ENCODE measurements around the gene KCNN3. TPM values are rescaled to one million over a fixed set of nuclear protein-coding genes. Genes with fewer than 3 reads are reported as not detected.

Gene KCNN3
- polyA plus RNA-seq, 1 donor from 2014 or later = 2.2 TPM

GRCh38 chr1:154764773-154765172 is 105.3 kb downstream of the KCNN3 start:
- no peak overlapping the region for H3K4me3 ChIP-seq (ENCODE audit: low read length)
- no peaks in the 10 kb centered on the region for H3K9me2 ChIP-seq (ENCODE audit: insufficient read depth, low read length)
- H2AFZ ChIP-seq (ENCODE audit: low read depth, low read length) = no peak overlapping the region
- no peaks in the 10 kb centered on the region for H3F3A ChIP-seq (ENCODE audit: insufficient read depth, low read length, poor library complexity, severe bottlenecking)
- no peak overlapping the region for H3K9ac ChIP-seq (ENCODE audit: low read length)
- H3K9me3 ChIP-seq (ENCODE audit: low read length) = no peaks in the 10 kb centered on the region
- TF ChIP-seq EP300 (conservative IDR thresholded peaks at IDR 0.05; ENCODE audit: poor library complexity, severe bottlenecking) (no peak), REST (IDR thresholded peaks at IDR 0.05; ENCODE audit: borderline replicate concordance) (no peak), CTCF (IDR thresholded peaks at IDR 0.05; ENCODE audit: poor library complexity, severe bottlenecking) (no peak), POLR2AphosphoS5 (IDR thresholded peaks at IDR 0.05) (no peak), MXI1 (conservative IDR thresholded peaks at IDR 0.05; ENCODE audit: poor library complexity, severe bottlenecking) (no peak), SMC3 (conservative IDR thresholded peaks at IDR 0.05; ENCODE audit: poor library complexity) (no peak), TAF1 (IDR thresholded peaks at IDR 0.05; ENCODE audit: low read depth) (no peak), RAD21 (conservative IDR thresholded peaks at IDR 0.05) (no peak), EZH2 (IDR thresholded peaks at IDR 0.05; ENCODE audit: borderline replicate concordance, insufficient read depth, low read length, poor library complexity, severe bottlenecking) (no peak)
- no peaks in the 10 kb centered on the region for H4K20me1 ChIP-seq (ENCODE audit: insufficient read depth)
- no peaks in the 10 kb centered on the region for H3K79me2 ChIP-seq (replicated peaks; ENCODE audit: insufficient read depth, low read length)
- no peaks in the 10 kb centered on the region for H3K36me3 ChIP-seq (ENCODE audit: insufficient read depth, low read length)
- peaks cover 7% of the 10 kb centered on the region for H3K27me3 ChIP-seq (ENCODE audit: insufficient read depth, low read depth, low read length)
- H3K4me2 ChIP-seq (ENCODE audit: low read length) = no peak overlapping the region
- H3K27ac ChIP-seq (ENCODE audit: low read length) = no peak overlapping the region

- Histone ChIP-seq H3K9me2 (ENCODE audit: insufficient read depth, low read length) (no peaks in the 10 kb centered on the region), H3K27me3 (ENCODE audit: insufficient read depth, low read depth, low read length) (peaks cover 7% of the 10 kb centered on the region), H3K4me3 (ENCODE audit: low read length) (no peak overlapping the region), H2AFZ (ENCODE audit: low read depth, low read length) (no peak overlapping the region), H3K9ac (ENCODE audit: low read length) (no peak overlapping the region), H3K36me3 (ENCODE audit: insufficient read depth, low read length) (no peaks in the 10 kb centered on the region), H3K79me2 (replicated peaks; ENCODE audit: insufficient read depth, low read length) (no peaks in the 10 kb centered on the region), H3K27ac (ENCODE audit: low read length) (no peak overlapping the region), H3K4me2 (ENCODE audit: low read length) (no peak overlapping the region), H4K20me1 (ENCODE audit: insufficient read depth) (no peaks in the 10 kb centered on the region), H3K9me3 (ENCODE audit: low read length) (no peaks in the 10 kb centered on the region), H3F3A (ENCODE audit: insufficient read depth, low read length, poor library complexity, severe bottlenecking) (no peaks in the 10 kb centered on the region)
- TF ChIP-seq RAD21 (conservative IDR thresholded peaks at IDR 0.05) = no peak
- TF ChIP-seq CTCF (IDR thresholded peaks at IDR 0.05; ENCODE audit: poor library complexity, severe bottlenecking) = no peak
- TF ChIP-seq EP300 (conservative IDR thresholded peaks at IDR 0.05; ENCODE audit: poor library complexity, severe bottlenecking) = no peak
- no peak for TF ChIP-seq REST (IDR thresholded peaks at IDR 0.05; ENCODE audit: borderline replicate concordance)
- TF ChIP-seq TAF1 (IDR thresholded peaks at IDR 0.05; ENCODE audit: low read depth) = no peak
- no peak for TF ChIP-seq MXI1 (conservative IDR thresholded peaks at IDR 0.05; ENCODE audit: poor library complexity, severe bottlenecking)
Observed at GRCh38 chr1:154764181-154764580, 105.9 kb downstream of the KCNN3 start.
